A549 (cell line): ENCODE data around the gene MED16.

ENCODE experiments used
- CBX8 ChIP-seq: fragments of 200-600 bp; sonication (generic); IDR thresholded peaks from 2 replicates; pipeline ENCODE4 v1.6.1; 2016
- CHD4 ChIP-seq: fragments of 200-600 bp; sonication (generic); IDR thresholded peaks from 2 replicates; pipeline ENCODE4 v1.6.1; 2016; ENCODE audit warnings: antibody characterized with exemption, mild to moderate bottlenecking, borderline replicate concordance
- CTCF ChIP-seq: fragments of >200 bp; sonication (Bioruptor Twin); formaldehyde crosslinking; IDR thresholded peaks from 3 replicates; pipeline ENCODE4 v1.5.1; 2016
- EP300 ChIP-seq, 2 experiments: fragments of >200 bp; sonication (Bioruptor Twin); formaldehyde crosslinking; IDR thresholded peaks; 2 replicates in 1 of 2; 3 replicates in 1 of 2; pipeline ENCODE4 v1.6.1; 2016 to 2017
- KDM1A ChIP-seq: fragments of 200-600 bp; sonication (generic); IDR thresholded peaks from 2 replicates; pipeline ENCODE4 v1.6.1; 2016; ENCODE audit warnings: low read depth, mild to moderate bottlenecking
- MAX ChIP-seq: IDR thresholded peaks from 2 replicates; pipeline ENCODE4 v1.6.1; 2012
- POLR2A ChIP-seq: IDR thresholded peaks from 2 replicates; pipeline ENCODE4 v1.6.1; 2012; ENCODE audit warnings: mild to moderate bottlenecking, low read length
- RAD21 ChIP-seq, 2 experiments: fragments of >200 bp in 1 of 2; sonication (Bioruptor Twin) in 1 of 2; formaldehyde crosslinking in 1 of 2; IDR thresholded peaks in 1 of 2; conservative IDR thresholded peaks in 1 of 2; 2 replicates in 1 of 2; 3 replicates in 1 of 2; pipeline ENCODE4 v1.6.1; 2012 to 2018; ENCODE audit warnings: inconsistent platforms in 1 of 2
- REST ChIP-seq: fragments of 200-600 bp; sonication (generic); IDR thresholded peaks from 2 replicates; pipeline ENCODE4 v1.6.1; 2016; ENCODE audit warnings: antibody characterized with exemption, mild to moderate bottlenecking, moderate library complexity
- SMC3 ChIP-seq: fragments of >200 bp; sonication (Bioruptor Twin); formaldehyde crosslinking; IDR thresholded peaks from 3 replicates; pipeline ENCODE4 v1.6.1; 2018; ENCODE audit warnings: inconsistent platforms
- SREBF2 ChIP-seq: fragments of 450-650 bp; IDR thresholded peaks from 2 replicates; pipeline ENCODE4 v1.6.1; 2014; ENCODE audit warnings: mild to moderate bottlenecking, moderate library complexity
- ZC3H11A ChIP-seq: fragments of 450-650 bp; IDR thresholded peaks from 2 replicates; pipeline ENCODE4 v1.6.1; 2014; ENCODE audit warnings: antibody characterized with exemption, mild to moderate bottlenecking

- no peak for TF ChIP-seq CBX8
- no peak for TF ChIP-seq POLR2A
- TF ChIP-seq CHD4: no peak
- no peak for TF ChIP-seq SMC3
- TF ChIP-seq CTCF: no peak
- TF ChIP-seq SREBF2: no peak
- TF ChIP-seq EP300 (IDR thresholded peaks at IDR 0.05): no peak
- no peak for TF ChIP-seq REST
- TF ChIP-seq RAD21 (conservative IDR thresholded peaks at IDR 0.05 in 1 of 2, IDR thresholded peaks at IDR 0.05 in 1 of 2): no peak
- no peak for TF ChIP-seq MAX
- TF ChIP-seq KDM1A: no peak
- TF ChIP-seq ZC3H11A: no peak
Measured at GRCh38 chr19:887599-887998, 5.4 kb downstream of the MED16 start.
